NAMALWA (cell line): ENCODE data around the gene ARHGEF6.
"Not testable (repeated sequence)": the region's sequence is repeated elsewhere in the genome, so short reads cannot be mapped to it uniquely, and the experiment has no call there.

ENCODE experiments used
- DNase-seq: peaks from one replicate; pipeline ENCODE4 v3.0.0-alpha.2; 2015; ENCODE audit warnings: low spot score

The ARHGEF6 gene

DNA sequence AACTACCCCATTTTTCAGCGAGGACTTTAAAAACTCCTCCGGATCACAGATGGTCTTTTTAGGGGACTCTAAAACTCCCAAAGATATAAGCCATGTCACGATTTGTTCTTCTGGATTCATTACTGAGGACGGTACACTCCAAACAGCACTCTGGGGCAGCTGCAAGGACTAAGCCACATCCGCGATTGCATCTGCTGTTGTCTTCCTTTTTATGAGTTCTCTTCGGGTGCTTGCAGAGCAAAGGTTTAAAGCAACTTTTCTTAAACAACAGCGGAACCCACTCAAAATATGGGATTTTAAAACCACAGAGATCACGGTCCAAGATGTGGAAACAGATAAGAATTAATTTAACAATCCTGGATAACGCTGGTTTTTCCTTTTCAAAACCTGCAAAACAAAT, at the start of gene ARHGEF6:
Gene ARHGEF6, minus strand, starts transcription at position 170 of the 400 bp plus-strand sequence. Its CDS starts 50 bp downstream, at position 120.
- peak; percentile 72 for DNase-seq

DNA sequence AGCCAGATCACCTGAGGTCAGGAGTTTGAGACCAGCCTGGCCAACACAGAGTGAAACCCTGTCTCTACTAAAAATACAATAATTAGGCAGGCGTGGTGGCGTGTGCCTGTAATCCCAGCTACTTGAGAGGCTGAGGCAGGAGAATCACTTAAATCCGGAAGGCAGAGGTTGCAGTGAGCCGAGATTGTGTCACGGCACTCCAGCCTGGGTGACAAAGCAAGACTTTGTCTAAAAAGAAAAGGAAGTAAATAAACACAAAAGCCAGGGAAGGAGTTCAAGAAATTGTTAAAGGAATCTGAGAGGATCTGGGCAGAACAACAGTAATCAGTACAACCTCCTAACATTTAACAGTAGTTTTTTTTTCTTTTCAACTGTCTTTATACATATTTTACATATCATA, 48.7 kb upstream of the ARHGEF6 start:
- no peak for DNase-seq

DNA sequence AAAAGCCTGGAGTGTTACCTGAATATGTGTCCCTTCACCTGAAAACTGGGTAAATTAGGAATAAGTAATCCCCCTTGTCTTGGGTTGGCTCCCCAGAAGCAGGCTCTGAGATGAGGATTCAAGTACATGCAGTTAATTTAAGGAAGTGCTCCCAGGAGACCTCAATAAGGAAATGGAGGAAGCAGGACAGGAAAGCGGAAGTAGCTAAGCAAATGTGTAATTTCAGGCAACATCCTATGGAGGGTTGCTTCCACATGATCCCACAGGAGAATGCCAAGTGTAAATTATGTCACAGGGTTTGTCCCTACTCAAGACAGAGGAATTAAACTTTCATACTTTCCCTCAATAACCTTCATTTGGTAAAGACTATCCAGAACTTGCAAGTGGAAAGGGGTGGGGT, 48.1 kb upstream of the ARHGEF6 start:
- no peak for DNase-seq

DNA sequence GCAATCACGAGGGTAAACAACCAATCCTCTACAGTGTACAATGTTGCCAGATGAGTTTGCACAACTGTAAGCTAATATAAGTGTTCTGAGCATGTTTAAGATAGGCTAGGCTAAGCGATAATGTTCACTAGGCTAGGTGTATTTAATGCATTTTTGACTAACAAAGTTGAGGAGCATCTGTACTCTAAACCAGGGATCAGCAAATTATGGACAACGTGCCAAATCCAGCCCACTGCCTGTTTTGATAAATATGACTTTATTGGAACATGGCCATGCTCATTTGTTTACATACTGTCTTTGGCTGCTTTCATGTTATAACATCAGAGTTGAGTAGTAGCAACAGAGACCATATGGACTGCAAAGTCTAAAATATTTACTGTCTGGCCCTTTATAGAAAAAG, 46.3 kb upstream of the ARHGEF6 start:
- no peak for DNase-seq

DNA sequence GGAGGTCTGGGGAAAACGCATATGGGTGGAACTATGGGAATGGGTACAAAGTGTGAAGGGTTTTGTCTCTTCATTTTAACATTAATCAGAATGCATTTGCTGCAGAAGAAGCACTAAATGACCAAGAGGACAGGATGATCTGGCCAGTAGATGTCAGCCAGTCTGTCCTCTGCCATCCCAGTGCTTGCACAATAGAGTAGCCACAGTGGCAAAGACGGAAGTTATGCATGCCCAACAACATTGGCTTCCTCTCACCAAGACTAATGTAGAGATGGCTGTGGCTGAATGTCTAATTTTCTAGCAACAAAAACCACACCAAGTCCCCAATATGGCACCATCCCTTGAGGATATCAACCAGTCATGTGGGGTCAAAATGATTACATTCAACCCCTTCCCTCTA, 45.0 kb upstream of the ARHGEF6 start:
- DNase-seq: no peak

- no peak for DNase-seq
These were observed 42.4 kb upstream of the ARHGEF6 start for GRCh38 chrX:136823175-136823574.

- no peak for DNase-seq
These were observed 41.8 kb upstream of the ARHGEF6 start for GRCh38 chrX:136822337-136823095.

DNA sequence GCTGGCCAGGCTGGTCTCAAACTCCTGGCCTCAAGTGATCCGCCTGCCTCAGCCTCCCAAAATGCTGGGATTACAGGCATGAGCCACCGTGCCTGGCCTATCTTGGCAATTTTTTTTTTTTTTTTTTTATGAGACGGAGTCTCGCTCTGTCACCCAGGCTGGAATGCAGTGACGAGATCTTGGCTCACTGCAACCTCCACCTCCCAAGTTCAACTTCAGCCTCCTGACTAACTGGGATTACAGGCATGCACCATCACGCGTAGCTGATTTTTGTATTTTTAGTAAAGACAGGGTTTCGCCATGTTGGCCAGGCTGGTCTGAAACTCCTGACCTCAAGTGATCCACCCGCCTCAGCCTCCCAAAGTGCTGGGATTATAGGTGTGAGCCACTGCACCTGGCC, 39.0 kb upstream of the ARHGEF6 start:
- DNase-seq: not testable (repeated sequence)

- no peak for DNase-seq
These were observed 38.4 kb upstream of the ARHGEF6 start for GRCh38 chrX:136819031-136819703.

DNA sequence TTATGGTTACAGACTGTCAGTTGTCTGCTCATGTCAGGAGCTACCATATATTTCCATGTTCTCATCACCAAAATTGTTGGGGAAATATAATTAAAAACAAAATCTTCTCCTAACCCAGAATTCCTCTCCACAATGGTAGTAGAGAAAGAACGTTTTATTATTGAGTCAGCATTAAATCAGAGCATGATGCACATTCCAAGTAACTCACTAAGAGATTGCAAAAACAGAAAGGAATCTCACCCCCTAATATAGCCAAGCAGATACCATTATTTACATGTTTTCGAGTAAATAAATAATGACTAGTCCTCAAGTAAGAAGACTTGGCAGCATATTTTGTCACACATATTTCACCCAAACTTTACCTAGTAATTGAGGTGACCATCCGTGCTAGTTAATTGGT, 36.2 kb upstream of the ARHGEF6 start:
- no peak for DNase-seq

DNA sequence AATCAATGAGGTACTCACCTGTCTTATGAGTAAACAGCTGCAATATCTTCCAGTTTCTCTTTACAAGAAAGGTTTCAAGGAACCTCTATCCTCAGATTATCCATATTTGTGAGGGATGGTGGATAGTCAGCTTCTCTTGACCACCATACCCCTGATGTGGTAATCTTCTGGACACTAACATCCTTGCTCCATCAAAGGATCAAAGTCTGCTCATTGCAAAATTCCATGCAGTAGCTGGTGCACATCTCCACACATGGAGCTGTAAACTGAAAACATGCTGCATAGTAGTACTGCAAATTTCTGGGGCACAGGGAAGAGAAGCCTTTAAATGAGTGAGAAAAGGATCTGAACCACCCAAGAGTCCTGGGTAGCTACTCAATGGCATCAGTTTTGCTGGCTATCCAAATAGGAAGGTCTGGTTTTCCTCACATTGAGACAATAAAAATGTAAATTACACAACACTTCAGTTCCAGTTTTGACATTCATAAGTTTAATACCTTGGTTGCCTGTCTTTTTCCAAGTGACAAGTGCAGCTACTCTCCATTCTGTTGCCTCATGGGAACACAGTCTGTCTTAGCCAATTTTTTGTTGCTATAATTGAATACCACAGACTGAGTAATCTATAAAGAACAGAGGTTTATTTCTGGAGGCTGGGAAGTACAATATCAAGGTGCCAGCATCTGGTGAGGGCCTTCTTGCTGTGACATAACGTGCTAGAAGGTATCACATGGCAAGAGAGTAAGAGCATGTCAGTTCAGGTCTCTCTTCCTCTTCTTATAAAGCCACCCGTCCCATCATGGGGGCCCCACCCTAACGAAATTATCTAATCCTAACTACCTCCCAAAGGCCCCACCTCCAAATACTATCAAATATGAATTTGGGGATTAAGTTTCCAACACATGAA, 34.4 kb upstream of the ARHGEF6 start:
- no peak for DNase-seq

- DNase-seq: no peak
These were observed 31.6 kb upstream of the ARHGEF6 start for GRCh38 chrX:136812286-136812685.

DNA sequence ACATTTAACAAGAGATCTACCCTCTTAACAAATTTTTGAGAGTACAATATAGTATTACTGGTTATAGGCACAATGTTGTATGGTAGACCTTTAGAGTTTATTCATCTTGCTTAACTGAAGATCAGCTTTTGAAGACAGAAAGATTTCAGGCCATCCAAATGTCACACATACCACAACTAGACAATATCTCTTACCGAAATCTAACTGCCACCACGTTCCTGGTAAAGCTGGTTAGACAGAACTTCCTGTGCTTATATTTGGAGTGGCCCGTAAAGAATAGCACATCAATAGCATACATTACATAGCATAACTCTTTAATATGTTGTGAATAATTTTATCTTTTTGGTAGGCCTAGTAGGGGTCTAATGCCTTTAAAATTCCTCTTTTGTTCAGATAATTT, 29.8 kb upstream of the ARHGEF6 start:
- no peak for DNase-seq

- no peak for DNase-seq
These were observed 26.2 kb upstream of the ARHGEF6 start for GRCh38 chrX:136806891-136807410.

DNA sequence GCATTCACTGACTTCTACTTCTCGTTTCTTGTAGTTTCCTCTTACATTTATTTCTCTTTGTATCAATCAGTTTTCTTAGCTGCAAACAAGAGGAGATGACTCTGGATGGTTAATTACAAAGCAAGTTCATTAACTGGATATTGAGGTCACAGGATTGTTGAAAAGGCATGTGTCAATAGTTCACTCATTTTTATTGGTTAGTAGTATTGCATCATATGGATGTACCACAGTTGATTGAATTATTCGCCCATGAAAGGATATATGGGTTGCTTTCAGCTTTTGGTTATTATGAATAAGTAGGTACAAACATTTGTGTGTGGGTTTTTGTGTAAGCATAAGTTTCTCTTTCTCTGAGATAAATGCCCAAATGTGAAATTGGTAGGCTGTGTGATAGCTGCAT, 21.8 kb upstream of the ARHGEF6 start:
- no peak for DNase-seq

GRCh38 chrX:136797787-136798186, 17.1 kb upstream of the ARHGEF6 start:
- DNase-seq: no peak

- not testable (repeated sequence) for DNase-seq
These were observed 14.4 kb upstream of the ARHGEF6 start for GRCh38 chrX:136795132-136795531.

- not testable (repeated sequence) for DNase-seq
These were observed 13.9 kb upstream of the ARHGEF6 start for GRCh38 chrX:136794660-136795059.

- DNase-seq: no peak
These were observed 13.3 kb upstream of the ARHGEF6 start for GRCh38 chrX:136794080-136794479.

GRCh38 chrX:136789856-136790255, 9.1 kb upstream of the ARHGEF6 start:
- DNase-seq: no peak

DNA sequence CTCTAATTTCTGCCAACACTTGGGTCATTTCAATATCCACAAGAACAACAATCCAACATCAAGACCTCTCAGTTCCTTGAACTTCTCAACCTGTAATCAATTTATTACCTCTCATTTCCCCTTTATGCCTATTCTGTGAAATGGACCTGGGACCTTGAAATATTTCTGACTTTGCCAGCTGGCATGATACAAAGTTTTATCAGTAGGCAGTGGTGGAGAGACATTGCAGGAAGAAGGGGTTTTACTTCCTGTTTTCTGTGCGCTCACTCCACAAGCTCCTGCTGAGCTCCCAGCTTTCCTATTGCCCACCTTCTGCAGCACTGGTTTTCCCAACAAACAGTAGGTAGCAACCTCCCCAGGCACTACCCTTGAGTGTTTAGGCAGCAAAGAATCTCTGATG, 3.5 kb upstream of the ARHGEF6 start:
- peak; percentile 24 for DNase-seq

DNA sequence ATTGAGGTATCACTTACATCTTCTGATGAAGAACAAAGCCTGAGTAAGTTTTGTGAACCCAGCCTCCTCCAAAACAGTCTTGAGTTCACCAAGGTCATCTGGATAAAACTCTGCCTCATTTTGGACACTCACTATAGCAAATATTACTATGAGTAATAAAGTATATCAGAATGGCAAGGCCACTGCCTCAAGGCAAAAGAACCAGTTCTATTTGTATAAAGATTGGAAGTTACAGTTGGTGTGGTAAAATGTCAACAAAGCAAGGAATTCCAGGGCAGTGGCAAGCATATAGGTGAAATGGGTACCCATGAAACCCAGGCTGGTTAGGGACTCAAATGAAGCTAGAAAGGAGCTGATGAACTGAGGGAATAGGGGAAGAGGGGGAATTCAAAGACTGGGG, 2.4 kb upstream of the ARHGEF6 start:
- DNase-seq: no peak
